GM12878 (cell line): Measurements from ENCODE around the gene TEX54. TPM values are rescaled to one million over a fixed set of nuclear protein-coding genes. Genes with fewer than 3 reads are reported as not detected.

Experiments
- ATAC-seq: fragments of 200-7000 bp; cut with Tn5 transposase; 3 replicates; pipeline ENCODE4 v1.9.1; 2020; ENCODE audit warnings: mild to moderate bottlenecking, moderate library complexity
- BruUV-seq: library from RNA; stranded (reverse); fragments of 400-500 nt; replicated peaks from 2 replicates; lab custom pipeline; 2021; lab: Mats Ljungman, UMichigan
- CTCF ChIA-PET: fragments of 300-600 bp; sonication (Branson Sonifier 250); formaldehyde crosslinking; extraction: SDS; loops from one replicate; lab custom pipeline; 2021; ENCODE audit warnings: inconsistent platforms; lab: Yijun Ruan, JAX
- POLR2A ChIA-PET: fragments of 350-600 bp; formaldehyde crosslinking; extraction: SDS; loops from one replicate; lab custom pipeline; 2021; ENCODE audit warnings: inconsistent platforms; lab: Charles Lee
- RAD21 ChIA-PET: fragments of 300-600 bp; sonication (Branson Sonifier 250); formaldehyde crosslinking; loops from one replicate; lab custom pipeline; 2023; ENCODE audit warnings: antibody characterized with exemption; ENCODE audit not compliant: unreplicated experiment; lab: Charles Lee
- SMC1A ChIA-PET: fragments of 300-600 bp; sonication (Branson Sonifier 250); formaldehyde crosslinking; loops from one replicate; lab custom pipeline; 2023; ENCODE audit not compliant: unreplicated experiment, uncharacterized antibody; lab: Charles Lee
- DNase-seq: peaks from one replicate; pipeline ENCODE4 v3.0.0-alpha.2; 2011; ENCODE audit warnings: low read depth, low spot score
- FAIRE-seq: peaks from 3 replicates; lab custom pipeline; 2011; peaks lifted over from hg19 to GRCh38; lab: Jason Lieb, UNC
- H2AFZ ChIP-seq: 2 replicates; pipeline ENCODE4 v1.6.0; 2011; ENCODE audit warnings: low read depth, low read length, control low read depth; ENCODE audit not compliant: control insufficient read depth
- H3K27ac ChIP-seq: 2 replicates; pipeline ENCODE4 v1.5.1; 2011; ENCODE audit warnings: control low read depth; ENCODE audit not compliant: control insufficient read depth, insufficient read depth
- H3K27me3 ChIP-seq, 2 experiments: replicated peaks in 1 of 2; 2 replicates each; pipeline versions ENCODE4 v1.6.0 to v1.6.1; 2011; ENCODE audit warnings: low read length in 1 of 2; ENCODE audit not compliant: control insufficient read depth in 2 of 2, insufficient read depth in 2 of 2
- H3K36me3 ChIP-seq, 2 experiments: 2 replicates each; pipeline ENCODE4 v1.5.1; 2011; ENCODE audit warnings: low read length in 1 of 2; ENCODE audit not compliant: control insufficient read depth in 2 of 2, insufficient read depth in 2 of 2
- H3K4me1 ChIP-seq: 2 replicates; pipeline ENCODE4 v1.6.1; 2011; ENCODE audit warnings: mild to moderate bottlenecking, low read length, moderate library complexity, mixed read lengths; ENCODE audit not compliant: control insufficient read depth, insufficient read depth
- H3K4me2 ChIP-seq: 2 replicates; pipeline ENCODE4 v1.6.0; 2011; ENCODE audit warnings: control low read depth; ENCODE audit not compliant: control insufficient read depth, insufficient read depth
- H3K4me3 ChIP-seq: fragments of 200-600 bp; sonication (generic); 2 replicates; pipeline ENCODE4 v1.5.1; 2016
- H3K79me2 ChIP-seq: 2 replicates; pipeline ENCODE4 v1.6.0; 2011; ENCODE audit warnings: low read length; ENCODE audit not compliant: control insufficient read depth, insufficient read depth
- H3K9ac ChIP-seq: 2 replicates; pipeline ENCODE4 v1.8.0; 2011; ENCODE audit warnings: low read length, control low read depth, mixed read lengths; ENCODE audit not compliant: control insufficient read depth, insufficient read depth
- H3K9me3 ChIP-seq: replicated peaks from 3 replicates; pipeline ENCODE4 v1.5.1; 2011; ENCODE audit warnings: mild to moderate bottlenecking, low read length; ENCODE audit not compliant: control insufficient read depth, insufficient read depth
- H4K20me1 ChIP-seq: 2 replicates; pipeline ENCODE4 v1.6.0; 2011; ENCODE audit not compliant: control insufficient read depth, insufficient read depth
- CBX5 ChIP-seq: sonication (generic); IDR thresholded peaks from 2 replicates; pipeline ENCODE4 v1.6.1; 2016; ENCODE audit warnings: low read depth, moderate library complexity, mild to moderate bottlenecking, inconsistent platforms
- ETV6 ChIP-seq, 2 experiments: fragments of 450-650 bp in 1 of 2; IDR thresholded peaks in 1 of 2; conservative IDR thresholded peaks in 1 of 2; 2 replicates each; pipeline ENCODE4 v1.6.1; 2014; ENCODE audit warnings: antibody characterized with exemption in 1 of 2, borderline replicate concordance in 1 of 2, low read depth in 1 of 2, mild to moderate bottlenecking in 1 of 2, moderate library complexity in 1 of 2
- SMARCA5 ChIP-seq: fragments of 450-650 bp; IDR thresholded peaks from 2 replicates; pipeline ENCODE4 v1.6.1; 2017; ENCODE audit warnings: mild to moderate bottlenecking
- SP1 ChIP-seq: IDR thresholded peaks from one replicate; pipeline ENCODE4 v1.6.1; 2011; ENCODE audit warnings: low read depth, low read length
- YY1 ChIP-seq: IDR thresholded peaks from 2 replicates; pipeline ENCODE4 v1.6.1; 2011; ENCODE audit warnings: low read depth, mild to moderate bottlenecking, low read length
- WGBS: methylation state at CpG from one replicate; pipeline ENCODE4 v1.1.6; 2016; ENCODE audit warnings: low lambda C conversion rate; ENCODE audit not compliant: insufficient replicate concordance, insufficient coverage; ENCODE audit errors: missing lambda C conversion rate; 5-methylcytosine and 5-hydroxymethylcytosine counted together
- in situ Hi-C: fragments of 300-500 bp; cut with MboI; formaldehyde crosslinking; loops from 9 replicates; pipeline ENCODE4 v1.14.3; 2018; ENCODE audit warnings: mixed read lengths
- intact Hi-C: fragments of 100-400 bp; cut with micrococcal nuclease; formaldehyde crosslinking; loops from one replicate; pipeline ENCODE4 v1.14.2; 2022; ENCODE audit not compliant: unreplicated experiment
- microRNA-seq: library from miRNA; unstranded; fragments of <30 nt; microRNA quantifications from one replicate; pipeline ENCODE4, GENCODE V29; 2018
- polyA plus RNA-seq, 11 experiments: library from polyadenylated mRNA; depleted of rRNA in 4 of 11; unstranded in 6 of 11; stranded (reverse) in 5 of 11; fragments of >200 nt; fragmentation: Nextera tagmentation in 4 of 11; fragmentation: Illumina TruSeq in 1 of 11; extraction: Ambion mirVana in 4 of 11; extraction: Trizol in 1 of 11; gene quantifications; 1 replicate in 1 of 11; 2 replicates in 10 of 11; pipeline versions ENCODE4 v1.2.1 to v1.2.3, GENCODE V29; 2011 to 2016; ENCODE audit warnings: inconsistent platforms in 2 of 11, missing spikeins in 2 of 11, low read depth in 1 of 11
- small RNA-seq: library from RNA; depleted of rRNA; stranded (forward); fragments of <200 nt; gene quantifications from one replicate; pipeline ENCODE3, GENCODE V24; 2014
- total RNA-seq, 4 experiments: library from RNA; depleted of rRNA in 3 of 4; stranded (reverse); fragments of >200 nt in 3 of 4; fragmentation: Illumina TruSeq in 1 of 4; extraction: Trizol in 1 of 4; gene quantifications; 2 replicates each; pipeline versions ENCODE4 v1.2.1 to v1.2.3, GENCODE V29; 2013 to 2021
- TF ChIP-seq, protein P1 (sequence below): fragments of 450-650 bp; IDR thresholded peaks from 2 replicates; pipeline ENCODE4 v1.6.1; 2017; ENCODE audit warnings: mild to moderate bottlenecking
- TF ChIP-seq, protein P2 (sequence below): fragments of 450-650 bp; conservative IDR thresholded peaks from 2 replicates; pipeline ENCODE4 v1.6.1; 2017; ENCODE audit warnings: mild to moderate bottlenecking, moderate library complexity

Gene TEX54
- total and polyA plus RNA-seq, 10 of the 15 experiments (the other 5 are each of a cell fraction or from before 2014, with no cell fraction given), result 0.38 to 0.68 (median 0.51) TPM; not detected in 7

DNA sequence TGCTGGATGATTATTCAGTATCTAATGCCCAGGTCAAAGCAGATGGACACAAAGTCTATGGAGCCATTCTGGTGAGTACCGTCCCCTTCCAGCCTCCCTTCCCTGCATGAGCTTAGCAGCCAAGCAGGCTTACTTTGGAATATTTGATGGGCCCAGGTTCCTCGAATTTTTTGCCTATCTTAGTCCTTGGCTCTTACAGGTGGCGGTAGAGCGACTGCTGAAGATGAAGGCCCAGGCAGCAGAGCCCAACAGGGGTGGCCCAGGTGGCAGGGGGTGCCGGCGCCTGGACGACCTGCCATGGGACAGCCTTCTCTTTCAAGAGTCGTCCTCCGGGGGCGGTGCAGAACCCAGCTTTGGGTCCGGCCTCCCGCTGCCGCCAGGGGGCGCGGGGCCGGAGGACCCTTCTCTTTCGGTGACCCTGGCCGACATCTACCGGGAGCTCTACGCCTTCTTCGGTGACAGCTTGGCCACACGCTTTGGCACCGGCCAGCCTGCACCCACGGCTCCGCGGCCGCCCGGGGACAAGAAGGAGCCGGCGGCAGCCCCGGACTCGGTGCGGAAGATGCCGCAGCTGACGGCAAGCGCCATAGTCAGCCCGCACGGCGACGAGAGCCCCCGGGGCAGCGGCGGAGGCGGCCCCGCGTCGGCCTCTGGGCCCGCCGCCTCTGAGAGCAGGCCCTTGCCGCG is 46.2 kb downstream of the TEX54 start (continued):
- TF ChIP-seq CBX5 (peak; percentile 41; the same call in 1 of the 2 replicates), ETV6 (conservative IDR thresholded peaks at IDR 0.05 in 1 of 2, IDR thresholded peaks at IDR 0.05 in 1 of 2; ENCODE audit: borderline replicate concordance in 1 of 2, low read depth in 1 of 2) (no peak)
- TF ChIP-seq, protein P1, sequence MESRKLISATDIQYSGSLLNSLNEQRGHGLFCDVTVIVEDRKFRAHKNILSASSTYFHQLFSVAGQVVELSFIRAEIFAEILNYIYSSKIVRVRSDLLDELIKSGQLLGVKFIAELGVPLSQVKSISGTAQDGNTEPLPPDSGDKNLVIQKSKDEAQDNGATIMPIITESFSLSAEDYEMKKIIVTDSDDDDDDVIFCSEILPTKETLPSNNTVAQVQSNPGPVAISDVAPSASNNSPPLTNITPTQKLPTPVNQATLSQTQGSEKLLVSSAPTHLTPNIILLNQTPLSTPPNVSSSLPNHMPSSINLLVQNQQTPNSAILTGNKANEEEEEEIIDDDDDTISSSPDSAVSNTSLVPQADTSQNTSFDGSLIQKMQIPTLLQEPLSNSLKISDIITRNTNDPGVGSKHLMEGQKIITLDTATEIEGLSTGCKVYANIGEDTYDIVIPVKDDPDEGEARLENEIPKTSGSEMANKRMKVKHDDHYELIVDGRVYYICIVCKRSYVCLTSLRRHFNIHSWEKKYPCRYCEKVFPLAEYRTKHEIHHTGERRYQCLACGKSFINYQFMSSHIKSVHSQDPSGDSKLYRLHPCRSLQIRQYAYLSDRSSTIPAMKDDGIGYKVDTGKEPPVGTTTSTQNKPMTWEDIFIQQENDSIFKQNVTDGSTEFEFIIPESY, result no peak
- TF ChIP-seq, protein P2, sequence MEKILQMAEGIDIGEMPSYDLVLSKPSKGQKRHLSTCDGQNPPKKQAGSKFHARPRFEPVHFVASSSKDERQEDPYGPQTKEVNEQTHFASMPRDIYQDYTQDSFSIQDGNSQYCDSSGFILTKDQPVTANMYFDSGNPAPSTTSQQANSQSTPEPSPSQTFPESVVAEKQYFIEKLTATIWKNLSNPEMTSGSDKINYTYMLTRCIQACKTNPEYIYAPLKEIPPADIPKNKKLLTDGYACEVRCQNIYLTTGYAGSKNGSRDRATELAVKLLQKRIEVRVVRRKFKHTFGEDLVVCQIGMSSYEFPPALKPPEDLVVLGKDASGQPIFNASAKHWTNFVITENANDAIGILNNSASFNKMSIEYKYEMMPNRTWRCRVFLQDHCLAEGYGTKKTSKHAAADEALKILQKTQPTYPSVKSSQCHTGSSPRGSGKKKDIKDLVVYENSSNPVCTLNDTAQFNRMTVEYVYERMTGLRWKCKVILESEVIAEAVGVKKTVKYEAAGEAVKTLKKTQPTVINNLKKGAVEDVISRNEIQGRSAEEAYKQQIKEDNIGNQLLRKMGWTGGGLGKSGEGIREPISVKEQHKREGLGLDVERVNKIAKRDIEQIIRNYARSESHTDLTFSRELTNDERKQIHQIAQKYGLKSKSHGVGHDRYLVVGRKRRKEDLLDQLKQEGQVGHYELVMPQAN, result 0 out of 2 replicates have a peak, but pooled peaks have one; percentile 83

DNA sequence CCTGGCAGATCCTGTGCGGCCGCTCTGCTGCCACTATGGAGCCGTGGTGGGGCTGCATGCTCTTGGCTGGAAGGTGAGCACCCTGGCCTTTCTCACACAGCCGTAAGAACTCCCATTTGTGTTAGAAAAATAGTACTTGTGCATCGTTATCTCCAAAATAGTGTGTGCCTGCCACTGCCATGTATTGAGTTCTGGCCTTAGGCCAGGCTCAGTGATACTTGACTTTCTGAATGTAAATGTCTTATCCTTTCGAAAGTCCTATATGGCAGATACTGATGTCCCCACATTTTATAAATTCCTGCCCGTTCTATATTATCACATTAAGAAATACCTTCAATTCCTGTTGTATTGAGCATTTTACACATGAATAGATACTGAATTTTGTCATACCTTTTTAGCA is 49.9 kb downstream of the TEX54 start:
- H2AFZ ChIP-seq, result no peak overlapping the region
- TF ChIP-seq SMARCA5 (no peak), SP1 (no peak), YY1 (no peak)
- in situ Hi-C loops (no loop called here), intact Hi-C loops (no loop called here)
- ChIA-PET CTCF (no interaction called here), SMC1A (interaction anchor here (4.2 kb wide), 1 partner anchor 80 kb away, joined by 33 read pairs; no protein-coding TSS in a partner anchor), RAD21 (no interaction called here), POLR2A (interaction anchor here (0.8 kb wide), 1 partner anchor 10 kb away, joined by 4 read pairs; no protein-coding TSS in a partner anchor)
- H4K20me1 ChIP-seq, result no peaks in the 10 kb centered on the region
- FAIRE-seq (no peak), ATAC-seq (no peak), DNase-seq (no peak)
- H3K36me3 ChIP-seq, result peaks cover 8 to 11% of the 10 kb centered on the region in 2 experiments; a peak in 3 of 4 replicates
- H3K4me1 ChIP-seq, result no peaks in the 10 kb centered on the region; the same call in 1 of the 2 replicates
- H3K4me2 ChIP-seq, result no peak overlapping the region
- no peak overlapping the region for H3K27ac ChIP-seq
- peaks cover 14% of the 10 kb centered on the region for H3K79me2 ChIP-seq
- H3K4me3 ChIP-seq, result no peak overlapping the region
- no peaks in the 10 kb centered on the region for H3K9me3 ChIP-seq
- no peak overlapping the region for H3K9ac ChIP-seq
- no TSS peak for BruUV-seq
- H3K27me3 ChIP-seq, result no peaks in the 10 kb centered on the region
- WGBS, result 99% methylated on average over 7 of the region's 7 CpGs

Small RNA genes within 50 kb of the gene (microRNA-seq; reads per million reads assigned to microRNA genes)
- 2.6 reads per million, percentile 11 among the genes with 10 or more reads in this experiment for gene MIR6514
- not detected for gene MIR6748

Small RNA genes within 50 kb of the gene (small RNA-seq; reads per million reads assigned to genes)
- gene MIR6514, result 0.47 reads per million, percentile 7 among the genes with 10 or more reads in this experiment
- not detected for gene RF00099
- not detected for gene RNU6-118P
- gene SNORD22, result not detected
- gene SNORD26, result not detected
- gene SNORD27, result not detected
- gene SNORD28, result not detected
- 7,315 reads per million, percentile 100 among the genes with 10 or more reads in this experiment for gene SNORD30

Other genes with a start within 250 kb of the TEX54 start
Only the 7 nearest of the 29 such genes appear.
- 24.3 and 27.6 TPM in 2 replicates for gene TAF6L, start 61.4 kb downstream of the TEX54 start, total RNA-seq (2014; rRNA removed)
- 12.8 and 13.6 TPM in 2 replicates for gene TAF6L, start 61.4 kb downstream of the TEX54 start, total RNA-seq (2014; rRNA removed; fragmentation: Illumina TruSeq; extraction: Trizol)
- gene TAF6L, start 61.4 kb downstream of the TEX54 start, total RNA-seq (2021), result 25.3 and 26.9 TPM in 2 replicates
- 9.3 and 18.0 TPM in 2 replicates for gene TAF6L, start 61.4 kb downstream of the TEX54 start, polyA plus RNA-seq (2011; rRNA removed)
- gene TAF6L, start 61.4 kb downstream of the TEX54 start, polyA plus RNA-seq (2014; fragmentation: Illumina TruSeq; extraction: Trizol), result 4.5 and 15.0 TPM in 2 replicates
- gene TAF6L, start 61.4 kb downstream of the TEX54 start, polyA plus RNA-seq (2014; fragmentation: Nextera tagmentation; extraction: Ambion mirVana), result under 1 TPM; 0.15 to 0.39 TPM
- gene TAF6L, start 61.4 kb downstream of the TEX54 start, polyA plus RNA-seq (2014; rRNA removed), result 34.6 and 35.6 TPM in 2 replicates
- 10 to 100 TPM; 19.9 to 23.6 TPM for gene TAF6L, start 61.4 kb downstream of the TEX54 start, polyA plus RNA-seq (2016; fragmentation: Nextera tagmentation; extraction: Ambion mirVana)
- gene TMEM179B, start 45.4 kb downstream of the TEX54 start, total RNA-seq (2014; rRNA removed), result 49.1 and 49.8 TPM in 2 replicates
- 25.5 and 25.6 TPM in 2 replicates for gene TMEM179B, start 45.4 kb downstream of the TEX54 start, total RNA-seq (2014; rRNA removed; fragmentation: Illumina TruSeq; extraction: Trizol)
- 25.1 and 26.0 TPM in 2 replicates for gene TMEM179B, start 45.4 kb downstream of the TEX54 start, total RNA-seq (2021)
- gene TMEM179B, start 45.4 kb downstream of the TEX54 start, polyA plus RNA-seq (2011; rRNA removed), result 12.4 and 21.7 TPM in 2 replicates
- gene TMEM179B, start 45.4 kb downstream of the TEX54 start, polyA plus RNA-seq (2014; fragmentation: Illumina TruSeq; extraction: Trizol), result 34.9 and 36.3 TPM in 2 replicates
- 10 to 100 TPM; 57.8 to 62.8 TPM for gene TMEM179B, start 45.4 kb downstream of the TEX54 start, polyA plus RNA-seq (2014; fragmentation: Nextera tagmentation; extraction: Ambion mirVana)
- gene TMEM179B, start 45.4 kb downstream of the TEX54 start, polyA plus RNA-seq (2014; rRNA removed), result 32.8 and 46.8 TPM in 2 replicates
- gene TMEM179B, start 45.4 kb downstream of the TEX54 start, polyA plus RNA-seq (2016; fragmentation: Nextera tagmentation; extraction: Ambion mirVana), result 10 to 100 TPM; 65.3 to 82.4 TPM
- 21.4 and 25.0 TPM in 2 replicates for gene TMEM223, start 40.8 kb downstream of the TEX54 start, total RNA-seq (2014; rRNA removed)
- gene TMEM223, start 40.8 kb downstream of the TEX54 start, total RNA-seq (2014; rRNA removed; fragmentation: Illumina TruSeq; extraction: Trizol), result 11.7 and 12.3 TPM in 2 replicates
- 15.3 and 16.4 TPM in 2 replicates for gene TMEM223, start 40.8 kb downstream of the TEX54 start, total RNA-seq (2021)
- gene TMEM223, start 40.8 kb downstream of the TEX54 start, polyA plus RNA-seq (2011; rRNA removed), result 7.2 and 9.9 TPM in 2 replicates
- 9.5 and 11.1 TPM in 2 replicates for gene TMEM223, start 40.8 kb downstream of the TEX54 start, polyA plus RNA-seq (2014; fragmentation: Illumina TruSeq; extraction: Trizol)
- 10 to 100 TPM in 1 of 2 experiments, 1 to 10 TPM in 1; 5.3 to 10.5 TPM for gene TMEM223, start 40.8 kb downstream of the TEX54 start, polyA plus RNA-seq (2014; fragmentation: Nextera tagmentation; extraction: Ambion mirVana)
- 24.7 and 27.0 TPM in 2 replicates for gene TMEM223, start 40.8 kb downstream of the TEX54 start, polyA plus RNA-seq (2014; rRNA removed)
- 10 to 100 TPM; 32.7 to 33.2 TPM for gene TMEM223, start 40.8 kb downstream of the TEX54 start, polyA plus RNA-seq (2016; fragmentation: Nextera tagmentation; extraction: Ambion mirVana)
- 30.6 and 31.8 TPM in 2 replicates for gene NXF1, start 27.4 kb downstream of the TEX54 start, total RNA-seq (2014; rRNA removed)
- gene NXF1, start 27.4 kb downstream of the TEX54 start, total RNA-seq (2014; rRNA removed; fragmentation: Illumina TruSeq; extraction: Trizol), result 22.4 and 28.0 TPM in 2 replicates
- gene NXF1, start 27.4 kb downstream of the TEX54 start, total RNA-seq (2021), result 51.8 and 56.2 TPM in 2 replicates
- gene NXF1, start 27.4 kb downstream of the TEX54 start, polyA plus RNA-seq (2011; rRNA removed), result 8.9 and 20.7 TPM in 2 replicates
- gene NXF1, start 27.4 kb downstream of the TEX54 start, polyA plus RNA-seq (2014; fragmentation: Illumina TruSeq; extraction: Trizol), result 74.9 and 84.9 TPM in 2 replicates
- gene NXF1, start 27.4 kb downstream of the TEX54 start, polyA plus RNA-seq (2014; fragmentation: Nextera tagmentation; extraction: Ambion mirVana), result 10 to 100 TPM; 23.4 to 37.5 TPM
- 43.7 and 64.1 TPM in 2 replicates for gene NXF1, start 27.4 kb downstream of the TEX54 start, polyA plus RNA-seq (2014; rRNA removed)
- 10 to 100 TPM; 71.7 to 75.5 TPM for gene NXF1, start 27.4 kb downstream of the TEX54 start, polyA plus RNA-seq (2016; fragmentation: Nextera tagmentation; extraction: Ambion mirVana)
- 32.3 and 35.4 TPM in 2 replicates for gene STX5, start 790 bp downstream of the TEX54 start, total RNA-seq (2014; rRNA removed)
- gene STX5, start 790 bp downstream of the TEX54 start, total RNA-seq (2014; rRNA removed; fragmentation: Illumina TruSeq; extraction: Trizol), result 23.5 and 24.8 TPM in 2 replicates
- 28.6 and 33.5 TPM in 2 replicates for gene STX5, start 790 bp downstream of the TEX54 start, total RNA-seq (2021)
- 22.1 and 30.0 TPM in 2 replicates for gene STX5, start 790 bp downstream of the TEX54 start, polyA plus RNA-seq (2011; rRNA removed)
- 25.0 and 30.7 TPM in 2 replicates for gene STX5, start 790 bp downstream of the TEX54 start, polyA plus RNA-seq (2014; fragmentation: Illumina TruSeq; extraction: Trizol)
- gene STX5, start 790 bp downstream of the TEX54 start, polyA plus RNA-seq (2014; fragmentation: Nextera tagmentation; extraction: Ambion mirVana), result 1 to 10 TPM; 3.8 to 4.5 TPM
- 31.1 and 32.8 TPM in 2 replicates for gene STX5, start 790 bp downstream of the TEX54 start, polyA plus RNA-seq (2014; rRNA removed)
- 10 to 100 TPM; 21.6 to 21.9 TPM for gene STX5, start 790 bp downstream of the TEX54 start, polyA plus RNA-seq (2016; fragmentation: Nextera tagmentation; extraction: Ambion mirVana)
- 101 and 103 TPM in 2 replicates for gene WDR74, start 6.7 kb upstream of the TEX54 start, total RNA-seq (2014; rRNA removed)
- gene WDR74, start 6.7 kb upstream of the TEX54 start, total RNA-seq (2014; rRNA removed; fragmentation: Illumina TruSeq; extraction: Trizol), result 54.4 and 58.0 TPM in 2 replicates
- 63.8 and 72.3 TPM in 2 replicates for gene WDR74, start 6.7 kb upstream of the TEX54 start, total RNA-seq (2021)
- gene WDR74, start 6.7 kb upstream of the TEX54 start, polyA plus RNA-seq (2011; rRNA removed), result 36.2 and 54.3 TPM in 2 replicates
- gene WDR74, start 6.7 kb upstream of the TEX54 start, polyA plus RNA-seq (2014; fragmentation: Illumina TruSeq; extraction: Trizol), result 34.5 and 54.3 TPM in 2 replicates
- gene WDR74, start 6.7 kb upstream of the TEX54 start, polyA plus RNA-seq (2014; fragmentation: Nextera tagmentation; extraction: Ambion mirVana), result 10 to 100 TPM; 18.2 to 54.5 TPM
- gene WDR74, start 6.7 kb upstream of the TEX54 start, polyA plus RNA-seq (2014; rRNA removed), result 86.6 and 99.0 TPM in 2 replicates
- gene WDR74, start 6.7 kb upstream of the TEX54 start, polyA plus RNA-seq (2016; fragmentation: Nextera tagmentation; extraction: Ambion mirVana), result 10 to 100 TPM; 63.4 to 74.4 TPM
- gene SLC3A2, start 48.1 kb upstream of the TEX54 start, total RNA-seq (2014; rRNA removed), result 143 and 147 TPM in 2 replicates
- gene SLC3A2, start 48.1 kb upstream of the TEX54 start, total RNA-seq (2014; rRNA removed; fragmentation: Illumina TruSeq; extraction: Trizol), result 72.2 and 79.6 TPM in 2 replicates
- gene SLC3A2, start 48.1 kb upstream of the TEX54 start, total RNA-seq (2021), result 113 and 114 TPM in 2 replicates
- 127 and 134 TPM in 2 replicates for gene SLC3A2, start 48.1 kb upstream of the TEX54 start, polyA plus RNA-seq (2011; rRNA removed)
- gene SLC3A2, start 48.1 kb upstream of the TEX54 start, polyA plus RNA-seq (2014; fragmentation: Illumina TruSeq; extraction: Trizol), result 79.7 and 80.9 TPM in 2 replicates
- gene SLC3A2, start 48.1 kb upstream of the TEX54 start, polyA plus RNA-seq (2014; fragmentation: Nextera tagmentation; extraction: Ambion mirVana), result 10 to 100 TPM in 1 of 2 experiments, 1 to 10 TPM in 1; 6.9 to 17.0 TPM
- 98.0 and 105 TPM in 2 replicates for gene SLC3A2, start 48.1 kb upstream of the TEX54 start, polyA plus RNA-seq (2014; rRNA removed)
- gene SLC3A2, start 48.1 kb upstream of the TEX54 start, polyA plus RNA-seq (2016; fragmentation: Nextera tagmentation; extraction: Ambion mirVana), result 100 to 1,000 TPM; 148 to 158 TPM